ENCODE measurements around the gene MTUS2.

MTUS2 gene

DNA sequence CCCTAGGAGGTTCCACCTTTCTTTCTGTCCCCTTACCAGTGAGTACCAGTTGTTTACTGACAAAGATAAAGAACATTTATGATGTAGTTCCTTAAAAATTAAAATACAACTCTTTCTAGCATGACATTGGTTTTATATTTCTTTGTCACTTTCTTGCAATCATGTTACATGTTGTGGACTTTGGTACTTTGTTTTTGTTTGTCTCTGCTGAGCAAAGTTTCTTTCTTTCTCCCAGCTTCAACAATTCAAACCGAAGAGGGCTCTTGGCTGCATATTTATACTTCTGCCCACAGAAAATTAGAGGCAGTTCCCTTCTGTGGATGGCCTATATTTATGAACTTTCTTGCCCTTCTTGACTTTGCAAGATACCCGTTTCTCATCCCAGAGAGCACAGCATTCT is 201.2 kb downstream of the MTUS2 start:
- no peak for DNase-seq (ENCODE audit: insufficient read length, low spot score)
- FAIRE-seq: no peak

- DNase-seq (ENCODE audit: insufficient read length, low spot score) (no peak), FAIRE-seq (no peak)
Observed at GRCh38 chr13:29021717-29022116, 201.6 kb downstream of the MTUS2 start.

GRCh38 chr13:29022410-29022809 is 202.3 kb downstream of the MTUS2 start:
- DNase-seq (ENCODE audit: insufficient read length, low spot score): no peak
- no peak for FAIRE-seq

- FAIRE-seq (no peak), DNase-seq (ENCODE audit: insufficient read length, low spot score) (no peak)
Observed at GRCh38 chr13:29022968-29023367, 202.8 kb downstream of the MTUS2 start.

DNA sequence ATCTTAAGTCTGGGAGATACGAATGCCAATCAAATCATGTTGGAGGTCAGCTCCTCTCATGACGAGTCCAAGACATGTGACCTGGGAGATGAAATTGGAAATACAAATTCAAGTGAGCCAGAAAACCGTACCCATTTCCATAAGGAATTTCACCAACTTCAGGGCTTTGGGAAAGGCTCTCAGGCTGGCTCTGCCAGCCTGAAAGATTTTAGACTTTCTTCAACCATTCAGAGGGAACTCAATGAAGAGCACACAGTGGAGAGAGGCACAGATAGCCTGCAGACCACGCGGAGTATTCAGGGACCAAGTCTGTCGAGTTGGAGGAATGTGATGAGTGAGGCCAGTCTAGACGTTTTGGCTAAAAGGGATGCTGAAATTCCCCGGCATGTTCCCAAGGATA is 204.6 kb downstream of the MTUS2 start:
- DNase-seq (ENCODE audit: insufficient read length, low spot score): no peak
- FAIRE-seq: no peak

DNA sequence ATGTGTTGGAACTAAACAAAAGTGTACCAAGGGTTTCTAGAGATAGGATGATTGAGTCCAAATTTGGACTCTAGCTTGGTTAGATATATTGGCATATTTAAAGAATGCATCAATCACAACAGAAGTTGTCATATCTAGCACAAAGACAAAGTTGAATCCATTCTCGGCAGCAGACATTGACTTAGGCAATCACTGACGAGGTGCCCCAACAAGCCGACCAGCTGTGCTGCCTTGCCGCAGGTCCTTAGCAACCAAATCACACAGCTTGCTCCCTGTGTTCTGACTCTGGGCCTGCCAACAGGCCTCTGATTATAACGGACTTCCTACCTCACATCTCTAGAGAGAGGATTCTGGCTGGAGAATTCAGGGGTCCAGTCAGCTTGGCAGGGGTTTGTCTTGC is 208.7 kb downstream of the MTUS2 start:
- no peak for FAIRE-seq

DNA sequence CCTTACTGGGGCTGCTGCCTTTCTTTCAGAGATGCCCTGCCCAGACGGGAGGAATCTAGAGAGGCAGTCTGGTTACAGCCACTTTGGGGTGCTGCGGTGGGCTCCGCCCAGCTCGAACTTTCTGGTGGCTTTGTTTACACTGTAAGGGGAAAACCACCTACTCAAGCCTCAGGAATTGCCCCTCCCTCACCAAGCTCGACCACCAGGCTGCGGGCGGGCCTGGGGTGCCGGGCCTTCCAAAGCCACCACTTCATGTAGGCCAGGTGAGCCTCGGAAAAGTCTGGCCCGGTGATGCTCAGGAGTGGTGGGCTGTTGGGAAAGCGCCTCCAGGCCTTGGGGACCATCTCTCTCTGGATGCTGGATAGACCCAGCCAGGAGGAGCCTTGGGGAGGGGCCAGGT is 218.6 kb downstream of the MTUS2 start:
- FAIRE-seq (no peak), DNase-seq (ENCODE audit: insufficient read length, low spot score) (no peak)

More for the DNA sequence above, 208.7 kb downstream of the MTUS2 start:
- DNase-seq (ENCODE audit: insufficient read length, low spot score): no peak

- FAIRE-seq: no peak
- no peak for DNase-seq (ENCODE audit: insufficient read length, low spot score)
Observed at GRCh38 chr13:29039212-29039611, 219.1 kb downstream of the MTUS2 start.

DNA sequence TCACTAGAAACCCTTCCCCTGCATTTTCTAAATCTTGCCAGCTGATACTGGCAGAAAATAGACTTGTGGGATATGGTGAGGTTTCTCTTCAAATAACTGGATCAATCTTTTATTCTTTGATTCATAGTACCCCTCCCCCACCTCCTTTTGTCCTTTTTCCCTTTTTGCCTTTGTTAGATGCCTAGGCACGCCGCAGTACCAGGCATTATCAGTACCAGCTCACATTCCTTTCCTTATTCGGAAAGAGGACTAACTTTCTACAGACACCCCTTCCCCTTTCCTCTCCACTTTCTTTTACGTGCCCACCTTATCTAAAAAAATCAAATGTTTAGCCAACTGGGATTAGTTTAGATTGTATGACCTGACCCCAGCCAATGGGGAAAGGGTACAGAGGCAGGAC is 226.4 kb downstream of the MTUS2 start:
- FAIRE-seq: no peak
- no peak for DNase-seq (ENCODE audit: insufficient read length, low spot score)

DNA sequence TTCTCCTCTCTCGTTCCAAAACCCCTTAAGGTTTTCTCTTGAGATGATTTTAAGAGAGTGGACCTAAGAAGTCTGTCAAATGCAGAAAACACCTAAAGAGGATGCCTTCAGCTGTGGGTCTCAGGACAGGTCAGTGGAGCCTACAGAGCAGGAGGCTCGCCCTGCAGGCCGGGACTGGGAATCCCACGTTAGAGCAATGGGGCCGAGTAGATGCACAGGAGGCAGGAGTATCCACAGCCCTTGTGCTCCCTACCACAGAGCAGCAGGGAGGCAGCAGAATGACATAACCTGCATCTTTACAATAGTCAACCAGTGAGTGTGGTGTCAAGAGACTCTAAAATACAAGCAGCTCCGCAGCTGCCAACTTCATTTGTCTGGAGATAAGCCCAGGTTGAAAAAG is 229.4 kb downstream of the MTUS2 start:
- FAIRE-seq: no peak
- no peak for DNase-seq (ENCODE audit: insufficient read length, low spot score)

- FAIRE-seq (no peak), DNase-seq (ENCODE audit: insufficient read length, low spot score) (no peak)
Observed at GRCh38 chr13:29050719-29051118, 230.6 kb downstream of the MTUS2 start.

DNA sequence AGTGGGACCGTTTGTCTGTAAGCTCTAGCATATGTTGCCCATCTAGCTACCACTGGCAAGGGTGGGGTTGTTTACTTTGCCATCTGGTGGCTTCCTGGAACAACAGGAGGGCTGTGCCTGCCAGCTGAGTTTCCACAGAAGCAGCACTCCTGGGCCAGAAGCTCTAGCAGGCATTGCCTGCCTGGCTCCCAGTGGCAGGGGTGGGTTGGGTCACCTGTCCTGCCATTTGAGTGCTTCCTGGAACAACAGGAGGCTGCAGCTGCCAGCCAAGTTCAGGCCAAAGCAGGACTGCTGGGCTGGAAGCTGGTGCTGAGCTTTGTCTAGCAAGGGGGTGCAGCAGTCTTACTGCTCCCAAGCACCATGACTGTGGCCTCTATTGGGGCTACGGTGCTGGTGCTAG is 239.7 kb downstream of the MTUS2 start:
- no peak for DNase-seq (ENCODE audit: insufficient read length, low spot score)
- FAIRE-seq: no peak

GRCh38 chr13:29065142-29065541 is 245.0 kb downstream of the MTUS2 start:
- FAIRE-seq: no peak
- DNase-seq (ENCODE audit: insufficient read length, low spot score): no peak

DNA sequence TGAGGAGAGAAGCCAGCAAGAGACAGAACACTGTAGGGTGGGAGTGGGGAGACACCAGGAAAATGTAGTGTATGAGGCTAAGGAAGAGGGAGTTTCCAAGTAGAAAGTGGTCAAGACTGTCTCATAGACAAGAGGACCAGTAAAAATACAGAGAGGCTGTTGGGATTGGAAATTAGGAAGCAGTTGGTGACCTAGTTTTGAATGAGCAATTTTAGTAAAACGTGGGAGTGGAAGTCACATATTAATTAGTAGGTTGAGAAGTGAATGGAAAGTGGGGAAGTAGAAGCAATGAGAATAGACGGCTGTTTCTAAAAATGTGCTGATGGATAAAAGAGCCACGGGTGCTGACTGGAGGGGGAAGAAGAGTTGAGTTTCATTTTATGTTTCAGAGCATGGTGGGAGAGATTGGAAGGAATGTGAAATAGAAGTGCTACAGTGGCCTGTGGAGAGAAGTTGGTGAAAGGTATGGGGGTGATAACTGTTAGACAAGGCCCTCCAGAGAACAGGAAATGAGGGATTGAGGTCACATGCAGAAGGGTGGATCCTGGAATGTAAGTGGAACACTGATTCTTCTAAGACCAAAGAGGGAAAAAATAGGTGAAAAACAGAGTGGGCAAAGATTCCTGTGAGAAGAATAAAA is 247.3 kb downstream of the MTUS2 start:
- no peak for DNase-seq (ENCODE audit: insufficient read length, low spot score)
- FAIRE-seq: no peak

GRCh38 chr13:29073755-29074154 is 253.6 kb downstream of the MTUS2 start:
- FAIRE-seq (no peak), DNase-seq (ENCODE audit: insufficient read length, low spot score) (no peak)

- DNase-seq (ENCODE audit: insufficient read length, low spot score) (no peak), FAIRE-seq (no peak)
Observed at GRCh38 chr13:29077051-29077813, 257.1 kb downstream of the MTUS2 start.

GRCh38 chr13:29081036-29081435 is 260.9 kb downstream of the MTUS2 start:
- no peak for FAIRE-seq
- DNase-seq (ENCODE audit: insufficient read length, low spot score): no peak

DNA sequence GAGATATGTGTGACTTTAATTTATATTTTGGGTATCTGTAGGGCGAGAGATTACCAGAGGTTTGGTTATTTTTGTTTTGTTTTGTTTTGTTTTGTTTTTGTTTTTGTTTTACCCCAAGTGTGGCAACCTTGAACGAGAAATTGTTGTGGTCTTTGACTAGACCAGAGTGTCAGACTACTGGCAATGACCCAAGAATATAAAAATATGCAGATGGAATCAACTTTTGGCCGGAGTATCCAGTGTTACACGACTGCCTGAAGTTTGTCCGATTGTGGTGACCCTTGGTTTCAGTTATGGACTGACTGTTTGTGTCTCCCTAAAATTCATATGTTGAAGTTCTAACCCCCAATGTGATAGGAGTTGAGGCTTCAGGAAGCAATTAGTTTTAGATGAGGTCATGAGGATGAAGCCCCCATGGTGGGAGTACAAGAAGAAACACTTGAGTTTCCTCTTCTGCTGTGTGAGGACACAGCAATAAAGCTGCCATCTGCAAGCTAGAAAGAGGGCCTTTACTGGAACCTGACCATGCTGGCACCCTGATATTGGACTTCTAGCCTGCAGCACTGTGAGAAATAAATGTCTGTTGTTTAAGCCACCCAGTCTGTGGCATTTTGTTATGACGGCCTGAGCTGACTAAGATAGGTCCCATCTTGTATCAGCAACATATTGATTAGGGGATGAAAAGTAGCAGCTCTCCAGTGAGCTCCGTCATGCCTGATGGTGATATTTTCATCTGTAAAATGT is 261.7 kb downstream of the MTUS2 start:
- FAIRE-seq (no peak), DNase-seq (ENCODE audit: insufficient read length, low spot score) (no peak)

DNA sequence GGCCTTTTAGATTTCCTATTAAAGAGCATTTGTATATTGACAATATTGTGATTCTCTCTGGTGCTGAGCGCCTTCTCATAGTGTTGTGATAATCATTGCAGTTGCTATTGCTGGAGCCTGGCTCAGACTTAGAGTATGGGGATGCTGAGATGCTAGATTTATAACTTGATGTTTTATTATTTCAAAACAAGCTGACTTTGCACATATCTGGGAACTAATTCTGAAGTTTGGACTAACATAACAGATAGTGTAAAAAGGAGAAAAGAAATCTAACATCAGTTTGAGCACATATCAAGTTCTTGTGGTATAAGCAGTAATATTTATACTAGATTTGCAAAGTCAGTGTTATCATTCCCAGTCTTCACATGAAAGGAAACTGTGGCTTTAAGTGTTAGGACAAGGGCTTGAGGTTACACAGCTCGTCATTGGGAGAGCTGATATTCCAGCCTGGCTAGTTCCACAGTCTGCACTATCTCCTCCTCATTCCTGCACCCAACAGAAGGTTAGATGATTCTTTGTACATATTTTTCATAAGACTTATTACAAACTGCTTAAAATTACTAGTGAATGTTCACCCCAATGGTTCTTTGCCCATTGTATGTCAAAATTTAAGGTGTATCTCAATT is 279.8 kb downstream of the MTUS2 start:
- no peak for DNase-seq (ENCODE audit: insufficient read length, low spot score)
- FAIRE-seq: no peak

DNA sequence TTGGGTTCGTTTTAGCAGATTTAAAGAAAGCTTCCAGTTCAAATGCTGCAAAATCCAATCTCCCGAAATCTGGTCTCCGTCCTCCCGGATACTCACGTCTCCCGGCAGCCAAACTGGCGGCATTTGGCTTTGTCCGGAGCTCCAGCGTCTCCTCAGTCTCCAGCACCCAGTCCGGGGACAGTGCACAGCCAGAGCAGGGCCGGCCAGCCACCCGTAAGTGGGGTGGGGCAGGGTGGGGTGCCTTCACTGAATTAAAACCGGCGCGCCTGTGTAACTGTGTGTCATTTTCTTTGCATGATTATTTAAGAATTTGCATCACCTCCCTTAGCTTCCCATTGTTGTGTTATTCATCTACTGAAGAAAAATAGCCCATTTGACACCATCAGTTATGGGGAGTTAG is 280.6 kb downstream of the MTUS2 start:
- FAIRE-seq: no peak

GRCh38 chr13:29101409-29101808 is 281.3 kb downstream of the MTUS2 start:
- no peak for FAIRE-seq

More for the DNA sequence above, 280.6 kb downstream of the MTUS2 start:
- no peak for DNase-seq (ENCODE audit: insufficient read length, low spot score)

More at GRCh38 chr13:29101409-29101808, 281.3 kb downstream of the MTUS2 start:
- no peak for DNase-seq (ENCODE audit: insufficient read length, low spot score)
